ENCODE results near the gene EXOC2.

DNA sequence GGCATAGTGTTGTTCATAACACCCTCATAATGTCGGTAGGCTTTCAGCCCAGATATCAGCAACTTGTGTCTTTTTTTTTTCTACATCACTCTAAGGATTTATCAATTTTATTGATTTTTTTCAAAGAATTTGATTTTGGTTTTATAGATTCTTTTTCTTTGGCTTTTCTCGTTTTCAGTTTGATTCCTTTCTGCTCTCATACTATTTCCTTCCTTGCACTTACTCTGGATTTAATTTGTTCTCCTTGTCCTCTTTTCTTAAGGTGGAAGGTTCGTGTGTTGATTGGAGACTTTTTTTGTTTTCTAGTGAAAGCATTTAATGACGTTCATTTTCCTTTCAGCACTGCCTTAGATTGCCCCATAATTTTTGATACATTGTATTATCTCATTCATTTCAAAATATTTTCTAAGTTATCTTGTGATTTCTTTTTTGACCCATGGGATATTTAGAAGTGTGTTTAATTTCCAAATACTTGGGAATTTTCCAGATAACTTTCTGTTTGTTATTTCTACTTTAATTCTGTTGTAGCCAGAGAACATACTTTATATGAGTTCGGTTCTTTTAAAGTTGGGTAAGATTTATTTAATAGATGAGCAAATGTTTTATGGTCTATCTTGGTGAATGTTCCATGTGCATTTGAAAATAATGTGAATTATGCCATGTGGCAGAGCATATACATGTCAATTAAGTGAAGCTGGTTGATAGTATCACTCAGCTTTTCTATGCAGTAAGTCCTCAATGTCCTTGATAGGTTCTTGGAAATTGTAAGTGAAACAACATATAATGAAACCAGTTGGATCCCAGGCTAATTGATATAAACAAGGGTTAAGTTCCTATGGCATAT lies 238.6 kb downstream of the EXOC2 start:
- TF ChIP-seq, protein P1, sequence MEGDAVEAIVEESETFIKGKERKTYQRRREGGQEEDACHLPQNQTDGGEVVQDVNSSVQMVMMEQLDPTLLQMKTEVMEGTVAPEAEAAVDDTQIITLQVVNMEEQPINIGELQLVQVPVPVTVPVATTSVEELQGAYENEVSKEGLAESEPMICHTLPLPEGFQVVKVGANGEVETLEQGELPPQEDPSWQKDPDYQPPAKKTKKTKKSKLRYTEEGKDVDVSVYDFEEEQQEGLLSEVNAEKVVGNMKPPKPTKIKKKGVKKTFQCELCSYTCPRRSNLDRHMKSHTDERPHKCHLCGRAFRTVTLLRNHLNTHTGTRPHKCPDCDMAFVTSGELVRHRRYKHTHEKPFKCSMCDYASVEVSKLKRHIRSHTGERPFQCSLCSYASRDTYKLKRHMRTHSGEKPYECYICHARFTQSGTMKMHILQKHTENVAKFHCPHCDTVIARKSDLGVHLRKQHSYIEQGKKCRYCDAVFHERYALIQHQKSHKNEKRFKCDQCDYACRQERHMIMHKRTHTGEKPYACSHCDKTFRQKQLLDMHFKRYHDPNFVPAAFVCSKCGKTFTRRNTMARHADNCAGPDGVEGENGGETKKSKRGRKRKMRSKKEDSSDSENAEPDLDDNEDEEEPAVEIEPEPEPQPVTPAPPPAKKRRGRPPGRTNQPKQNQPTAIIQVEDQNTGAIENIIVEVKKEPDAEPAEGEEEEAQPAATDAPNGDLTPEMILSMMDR (IDR thresholded peaks at IDR 0.05 in 2 of 3, conservative IDR thresholded peaks at IDR 0.05 in 1 of 3; ENCODE audit: borderline replicate concordance in 1 of 3, insufficient read depth in 1 of 3, low read depth in 2 of 3, low read length in 2 of 3): no peak
- TF ChIP-seq POLR2AphosphoS5 (IDR thresholded peaks at IDR 0.05; ENCODE audit: low read depth, low read length): no peak
- TF ChIP-seq SP1 (IDR thresholded peaks at IDR 0.05; ENCODE audit: low read depth): no peak
- TF ChIP-seq, protein P2, sequence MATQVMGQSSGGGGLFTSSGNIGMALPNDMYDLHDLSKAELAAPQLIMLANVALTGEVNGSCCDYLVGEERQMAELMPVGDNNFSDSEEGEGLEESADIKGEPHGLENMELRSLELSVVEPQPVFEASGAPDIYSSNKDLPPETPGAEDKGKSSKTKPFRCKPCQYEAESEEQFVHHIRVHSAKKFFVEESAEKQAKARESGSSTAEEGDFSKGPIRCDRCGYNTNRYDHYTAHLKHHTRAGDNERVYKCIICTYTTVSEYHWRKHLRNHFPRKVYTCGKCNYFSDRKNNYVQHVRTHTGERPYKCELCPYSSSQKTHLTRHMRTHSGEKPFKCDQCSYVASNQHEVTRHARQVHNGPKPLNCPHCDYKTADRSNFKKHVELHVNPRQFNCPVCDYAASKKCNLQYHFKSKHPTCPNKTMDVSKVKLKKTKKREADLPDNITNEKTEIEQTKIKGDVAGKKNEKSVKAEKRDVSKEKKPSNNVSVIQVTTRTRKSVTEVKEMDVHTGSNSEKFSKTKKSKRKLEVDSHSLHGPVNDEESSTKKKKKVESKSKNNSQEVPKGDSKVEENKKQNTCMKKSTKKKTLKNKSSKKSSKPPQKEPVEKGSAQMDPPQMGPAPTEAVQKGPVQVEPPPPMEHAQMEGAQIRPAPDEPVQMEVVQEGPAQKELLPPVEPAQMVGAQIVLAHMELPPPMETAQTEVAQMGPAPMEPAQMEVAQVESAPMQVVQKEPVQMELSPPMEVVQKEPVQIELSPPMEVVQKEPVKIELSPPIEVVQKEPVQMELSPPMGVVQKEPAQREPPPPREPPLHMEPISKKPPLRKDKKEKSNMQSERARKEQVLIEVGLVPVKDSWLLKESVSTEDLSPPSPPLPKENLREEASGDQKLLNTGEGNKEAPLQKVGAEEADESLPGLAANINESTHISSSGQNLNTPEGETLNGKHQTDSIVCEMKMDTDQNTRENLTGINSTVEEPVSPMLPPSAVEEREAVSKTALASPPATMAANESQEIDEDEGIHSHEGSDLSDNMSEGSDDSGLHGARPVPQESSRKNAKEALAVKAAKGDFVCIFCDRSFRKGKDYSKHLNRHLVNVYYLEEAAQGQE (IDR thresholded peaks at IDR 0.05; ENCODE audit: low read depth): no peak
- TF ChIP-seq RAD21 (IDR thresholded peaks at IDR 0.05; ENCODE audit: low read depth): no peak
- TF ChIP-seq CEBPB (IDR thresholded peaks at IDR 0.05; ENCODE audit: low read depth): no peak
- no peak for TF ChIP-seq POLR2A (IDR thresholded peaks at IDR 0.05; ENCODE audit: borderline replicate concordance, extremely low read depth, insufficient read depth, insufficient read length)
- no peak for TF ChIP-seq CBX3 (IDR thresholded peaks at IDR 0.05; ENCODE audit: low read depth)
- no peak for TF ChIP-seq SIN3A (IDR thresholded peaks at IDR 0.05; ENCODE audit: low read depth)
- TF ChIP-seq EZH2 (IDR thresholded peaks at IDR 0.05): no peak
- TF ChIP-seq, protein P3, sequence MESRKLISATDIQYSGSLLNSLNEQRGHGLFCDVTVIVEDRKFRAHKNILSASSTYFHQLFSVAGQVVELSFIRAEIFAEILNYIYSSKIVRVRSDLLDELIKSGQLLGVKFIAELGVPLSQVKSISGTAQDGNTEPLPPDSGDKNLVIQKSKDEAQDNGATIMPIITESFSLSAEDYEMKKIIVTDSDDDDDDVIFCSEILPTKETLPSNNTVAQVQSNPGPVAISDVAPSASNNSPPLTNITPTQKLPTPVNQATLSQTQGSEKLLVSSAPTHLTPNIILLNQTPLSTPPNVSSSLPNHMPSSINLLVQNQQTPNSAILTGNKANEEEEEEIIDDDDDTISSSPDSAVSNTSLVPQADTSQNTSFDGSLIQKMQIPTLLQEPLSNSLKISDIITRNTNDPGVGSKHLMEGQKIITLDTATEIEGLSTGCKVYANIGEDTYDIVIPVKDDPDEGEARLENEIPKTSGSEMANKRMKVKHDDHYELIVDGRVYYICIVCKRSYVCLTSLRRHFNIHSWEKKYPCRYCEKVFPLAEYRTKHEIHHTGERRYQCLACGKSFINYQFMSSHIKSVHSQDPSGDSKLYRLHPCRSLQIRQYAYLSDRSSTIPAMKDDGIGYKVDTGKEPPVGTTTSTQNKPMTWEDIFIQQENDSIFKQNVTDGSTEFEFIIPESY (IDR thresholded peaks at IDR 0.05; ENCODE audit: extremely low read depth, insufficient replicate concordance, low read length): no peak
- no peak for TF ChIP-seq SRF (IDR thresholded peaks at IDR 0.05; ENCODE audit: low read depth)
- TF ChIP-seq YY1 (IDR thresholded peaks at IDR 0.05; ENCODE audit: extremely low read depth, insufficient replicate concordance, low read depth, low read length): no peak

All from HCT116 (cell line).